Measurements from ENCODE around the gene CTIF.

Gene CTIF

DNA sequence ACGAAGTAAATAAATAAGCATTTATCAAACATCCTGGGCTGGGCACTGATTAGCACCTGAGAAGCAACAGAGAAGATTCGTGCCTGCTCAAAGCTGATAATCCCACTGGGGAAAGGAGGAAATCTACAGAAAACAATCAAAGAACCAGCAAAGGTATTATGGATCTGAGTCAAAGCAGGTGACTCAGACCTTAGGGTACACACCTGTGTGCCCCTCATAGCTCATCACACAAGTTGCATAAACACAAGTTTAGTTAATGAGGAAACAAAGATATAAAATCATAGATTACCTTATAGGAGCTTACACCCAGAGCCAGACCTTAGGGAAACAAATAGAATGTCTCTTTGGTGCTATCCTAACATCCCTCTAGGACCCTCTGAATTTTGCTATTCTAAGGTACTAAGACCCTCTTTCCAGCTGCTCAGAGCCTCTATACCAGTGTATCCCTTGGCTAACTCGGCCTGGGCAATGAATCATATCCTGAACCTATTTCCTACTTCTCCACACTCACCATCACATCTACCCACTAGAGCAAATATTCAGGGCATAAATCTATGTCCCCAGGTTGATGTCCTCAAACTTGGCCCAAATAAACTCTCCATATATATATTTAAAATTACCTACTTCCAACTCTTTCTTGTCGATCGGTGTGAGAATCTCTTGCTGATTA, 19.3 kb upstream of the CTIF start:
- no peak overlapping the region for H3K27ac ChIP-seq
- H3K4me3 ChIP-seq (ENCODE audit: low read depth in 1 of 2, low read length in 1 of 2), result no peak overlapping the region
- H3K4me1 ChIP-seq (ENCODE audit: control insufficient read depth in 1 of 2, insufficient read depth in 1 of 2, low read depth in 1 of 2, low read length in 1 of 2), result no peaks in the 10 kb centered on the region
- no peaks in the 10 kb centered on the region for H3K9me3 ChIP-seq
- no peaks in the 10 kb centered on the region for H3K36me3 ChIP-seq
- peaks cover 14% of the 10 kb centered on the region for H3K27me3 ChIP-seq
- no peak for TF ChIP-seq CTCF (IDR thresholded peaks at IDR 0.05)

DNA sequence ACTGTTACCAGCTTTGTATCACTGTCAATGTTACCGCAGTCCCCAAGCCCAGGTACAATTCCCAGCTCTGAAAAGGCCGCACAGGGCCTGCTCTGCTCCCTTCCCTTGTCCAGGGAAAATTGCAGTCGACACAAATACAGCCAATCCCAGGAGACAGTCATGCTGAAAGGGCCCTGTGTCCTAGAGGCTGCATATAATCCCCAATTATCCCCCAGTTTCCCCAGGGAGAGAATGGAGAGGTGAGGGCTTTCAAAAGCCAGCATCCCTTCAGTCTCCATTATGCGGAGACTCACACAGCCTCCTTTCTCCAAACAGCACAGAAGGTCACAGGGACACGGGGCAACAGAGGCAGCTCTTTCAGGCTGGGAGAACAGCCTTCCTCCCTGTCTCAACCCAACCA, 17.1 kb upstream of the CTIF start:
- TF ChIP-seq CTCF (IDR thresholded peaks at IDR 0.05), result no peak
- Histone ChIP-seq H3K27ac (no peak overlapping the region), H3K4me1 (ENCODE audit: control insufficient read depth in 1 of 2, insufficient read depth in 1 of 2, low read depth in 1 of 2, low read length in 1 of 2) (no peaks in the 10 kb centered on the region), H3K4me3 (ENCODE audit: low read depth in 1 of 2, low read length in 1 of 2) (no peak overlapping the region), H3K27me3 (peaks cover 23% of the 10 kb centered on the region), H3K9me3 (no peaks in the 10 kb centered on the region), H3K36me3 (no peaks in the 10 kb centered on the region)

DNA sequence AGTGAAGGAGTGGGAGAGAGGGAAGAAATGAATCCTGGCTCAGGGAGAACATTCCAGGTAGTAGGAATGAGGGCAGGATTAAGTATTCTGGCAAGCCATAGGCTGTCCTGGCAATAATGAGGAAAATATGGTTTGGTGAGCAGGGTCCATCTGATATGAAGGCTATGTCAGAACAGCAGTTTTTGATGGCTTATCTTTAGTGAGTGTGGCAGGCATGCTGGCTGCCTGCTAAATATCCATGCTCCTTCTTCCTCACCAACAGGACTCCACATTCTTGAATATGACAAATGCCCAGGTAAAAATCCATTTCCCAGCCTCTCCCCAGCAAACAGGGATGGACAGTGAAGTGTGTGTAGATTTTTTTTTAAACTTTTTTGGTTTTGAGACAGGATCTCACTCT, 13.2 kb upstream of the CTIF start:
- Histone ChIP-seq H3K36me3 (no peaks in the 10 kb centered on the region), H3K4me3 (ENCODE audit: low read depth in 1 of 2, low read length in 1 of 2) (no peak overlapping the region), H3K27me3 (peaks cover 49% of the 10 kb centered on the region), H3K27ac (no peak overlapping the region), H3K9me3 (no peaks in the 10 kb centered on the region), H3K4me1 (ENCODE audit: control insufficient read depth in 1 of 2, insufficient read depth in 1 of 2, low read depth in 1 of 2, low read length in 1 of 2) (no peaks in the 10 kb centered on the region)
- no peak for TF ChIP-seq CTCF (IDR thresholded peaks at IDR 0.05)

- no peak overlapping the region for H3K27ac ChIP-seq
- H3K27me3 ChIP-seq, result peaks cover 38% of the 10 kb centered on the region
- H3K4me1 ChIP-seq (ENCODE audit: control insufficient read depth in 1 of 2, insufficient read depth in 1 of 2, low read depth in 1 of 2, low read length in 1 of 2), result no peaks in the 10 kb centered on the region
- no peaks in the 10 kb centered on the region for H3K36me3 ChIP-seq
- no peaks in the 10 kb centered on the region for H3K9me3 ChIP-seq
- H3K4me3 ChIP-seq (ENCODE audit: low read depth in 1 of 2, low read length in 1 of 2), result no peak overlapping the region
- no peak for TF ChIP-seq CTCF (IDR thresholded peaks at IDR 0.05)
These were observed 11.4 kb upstream of the CTIF start for GRCh38 chr18:48527461-48527860.

GRCh38 chr18:48528861-48529260, 10.0 kb upstream of the CTIF start:
- Histone ChIP-seq H3K27ac (no peak overlapping the region), H3K9me3 (no peaks in the 10 kb centered on the region), H3K36me3 (no peaks in the 10 kb centered on the region), H3K27me3 (peaks cover 36% of the 10 kb centered on the region), H3K4me1 (ENCODE audit: control insufficient read depth in 1 of 2, insufficient read depth in 1 of 2, low read depth in 1 of 2, low read length in 1 of 2) (no peaks in the 10 kb centered on the region), H3K4me3 (ENCODE audit: low read depth in 1 of 2, low read length in 1 of 2) (no peak overlapping the region)
- no peak for TF ChIP-seq CTCF (IDR thresholded peaks at IDR 0.05)
